DMS79 treated with DMSO at 0.1 percent for 48 hours (cell line): Measurements from ENCODE around the gene IGF1R.

ENCODE experiments used
- DNase-seq: peaks from one replicate; lab custom pipeline; 2025; lab: John Stamatoyannopoulos, UW

The IGF1R gene

DNA sequence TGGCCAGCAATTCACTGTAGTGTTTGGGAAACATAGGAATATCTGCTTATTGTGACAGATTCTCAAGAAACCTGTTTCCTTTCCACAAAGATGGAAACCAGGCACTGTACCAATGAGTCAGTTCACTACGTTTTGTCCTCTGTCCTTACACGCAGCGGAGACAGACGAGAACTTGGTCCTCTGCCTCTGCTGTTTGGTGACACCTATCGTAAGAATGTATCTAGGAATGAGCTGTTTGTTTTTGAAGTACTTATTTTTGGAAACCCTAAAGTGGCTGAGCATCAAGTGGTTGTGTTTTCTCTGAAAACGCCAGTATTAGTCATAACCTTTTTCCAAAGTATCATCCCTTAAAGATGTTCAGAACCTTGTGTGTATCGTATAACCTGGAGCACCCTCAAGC is 266.3 kb downstream of the IGF1R start:
- no peak for DNase-seq

DNA sequence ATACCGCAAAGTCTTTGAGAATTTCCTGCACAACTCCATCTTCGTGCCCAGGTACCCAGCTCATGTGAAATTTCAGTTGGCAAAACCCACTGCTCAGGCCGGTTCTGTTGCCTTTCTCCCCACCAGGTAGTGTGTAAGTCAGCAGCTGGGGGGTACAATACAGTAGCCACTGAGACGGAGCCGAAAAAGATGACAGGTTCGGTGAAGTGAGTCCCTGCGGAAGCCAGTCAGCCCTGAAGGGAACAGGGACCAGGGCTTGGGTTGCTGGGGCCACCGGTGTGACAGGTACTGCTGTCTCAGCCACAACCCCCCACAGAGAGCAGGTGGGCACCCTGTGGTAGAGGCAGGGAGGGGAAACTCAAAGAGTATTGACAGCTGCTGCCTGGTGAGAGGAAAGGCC is 268.5 kb downstream of the IGF1R start:
- DNase-seq = no peak

- no peak for DNase-seq
Observed at GRCh38 chr15:98917417-98917816, 269.1 kb downstream of the IGF1R start.

DNA sequence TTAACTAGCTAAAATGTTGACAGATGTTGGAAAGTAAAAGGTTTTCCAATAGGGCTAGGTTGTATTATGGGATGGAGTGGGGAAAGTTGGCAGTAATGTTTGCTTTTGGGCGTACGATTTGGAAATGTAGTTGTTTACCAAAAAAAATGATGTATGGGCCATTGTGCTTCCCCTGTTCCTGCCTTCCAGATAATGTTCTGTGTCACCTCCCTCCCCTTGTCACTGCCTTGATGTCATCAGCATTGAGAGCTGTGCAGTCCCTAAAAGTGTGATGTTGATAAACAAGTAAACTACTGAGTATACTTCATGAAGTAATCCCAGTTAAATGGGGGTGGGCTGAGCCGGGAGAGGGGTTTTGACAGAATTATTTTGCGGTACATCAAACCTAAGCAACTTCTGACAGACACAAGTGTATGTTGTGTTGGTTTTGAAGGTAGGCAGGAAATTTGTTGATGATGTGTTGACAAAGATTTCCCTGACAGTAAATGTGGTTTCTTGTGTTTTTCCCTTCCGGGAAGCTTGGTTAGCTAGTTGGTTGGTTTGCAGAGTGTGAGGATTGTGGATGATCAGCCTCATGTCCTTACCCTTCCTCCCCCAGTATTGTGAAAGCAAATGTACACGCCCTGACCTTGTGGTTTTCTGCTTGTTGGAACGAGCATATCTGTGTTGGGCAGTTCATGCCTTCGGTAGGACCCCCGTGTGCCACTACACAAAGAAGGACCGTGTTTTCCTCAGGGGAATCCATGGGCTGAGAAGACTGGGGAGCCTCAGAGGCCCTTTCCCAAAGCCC is 271.9 kb downstream of the IGF1R start:
- no peak for DNase-seq

DNA sequence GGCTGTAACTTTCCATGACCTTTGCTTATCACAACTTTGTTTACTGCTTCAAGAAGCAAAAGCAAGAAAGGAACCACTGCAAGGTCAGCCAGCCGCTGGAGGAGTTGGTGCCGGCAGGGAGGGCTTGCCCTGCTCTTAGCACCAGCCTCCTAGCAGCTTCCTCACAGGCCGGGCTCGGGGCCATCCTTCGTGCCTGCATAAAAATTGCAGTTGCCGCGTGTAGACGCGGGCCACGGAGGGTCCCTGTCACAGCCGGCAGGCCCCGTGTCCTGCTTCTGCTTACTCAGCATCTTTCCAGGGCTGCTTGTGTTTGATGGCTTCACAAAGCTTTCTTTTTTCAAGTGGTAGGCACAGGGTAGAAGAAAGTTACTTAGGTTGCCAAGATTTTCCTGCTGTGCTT is 274.8 kb downstream of the IGF1R start:
- no peak for DNase-seq

GRCh38 chr15:98923579-98923978 is 275.2 kb downstream of the IGF1R start:
- no peak for DNase-seq

DNA sequence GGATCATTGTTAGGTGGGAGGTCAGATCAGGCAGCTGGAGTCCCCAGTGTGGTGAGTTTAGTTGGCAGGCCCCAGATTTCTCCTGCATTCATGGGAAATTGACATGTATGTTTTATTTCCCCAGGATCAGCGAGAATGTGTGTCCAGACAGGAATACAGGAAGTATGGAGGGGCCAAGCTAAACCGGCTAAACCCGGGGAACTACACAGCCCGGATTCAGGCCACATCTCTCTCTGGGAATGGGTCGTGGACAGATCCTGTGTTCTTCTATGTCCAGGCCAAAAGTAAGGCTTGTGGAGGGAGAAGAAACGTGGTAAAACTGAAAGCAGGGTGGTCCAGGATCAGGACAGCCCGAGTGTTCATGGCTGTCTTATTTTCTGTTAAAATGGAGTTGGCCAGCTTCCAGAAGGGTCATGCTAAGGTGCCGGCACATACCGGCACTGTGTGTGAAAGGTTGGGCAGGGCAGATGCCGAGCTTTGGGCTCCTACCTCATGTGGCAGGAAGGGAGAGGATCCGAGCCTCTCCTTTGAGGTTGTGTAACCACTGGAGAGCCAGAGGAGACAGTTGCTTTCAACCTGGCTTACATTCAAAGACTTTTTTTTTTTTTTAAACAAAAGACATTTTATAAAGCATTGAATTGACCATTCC is 276.2 kb downstream of the IGF1R start:
- no peak for DNase-seq

DNA sequence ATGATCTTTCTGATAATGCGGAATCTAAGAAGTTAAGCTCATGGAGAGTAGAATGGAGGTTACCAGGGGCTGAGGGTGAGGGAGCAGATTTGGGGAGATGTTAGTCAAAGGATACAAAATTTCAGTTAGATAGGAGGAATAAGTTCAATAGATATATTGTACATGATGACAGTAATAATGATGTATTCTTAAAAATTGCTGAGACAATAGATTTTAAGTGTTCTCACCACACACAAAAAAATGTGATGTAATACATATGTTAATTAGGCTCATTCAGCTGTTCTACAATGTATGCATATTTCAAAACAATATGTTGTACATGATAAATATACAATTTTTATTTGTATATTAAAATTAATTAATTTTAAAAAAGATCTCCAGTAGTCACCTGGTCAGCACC is 277.9 kb downstream of the IGF1R start:
- DNase-seq = no peak

DNA sequence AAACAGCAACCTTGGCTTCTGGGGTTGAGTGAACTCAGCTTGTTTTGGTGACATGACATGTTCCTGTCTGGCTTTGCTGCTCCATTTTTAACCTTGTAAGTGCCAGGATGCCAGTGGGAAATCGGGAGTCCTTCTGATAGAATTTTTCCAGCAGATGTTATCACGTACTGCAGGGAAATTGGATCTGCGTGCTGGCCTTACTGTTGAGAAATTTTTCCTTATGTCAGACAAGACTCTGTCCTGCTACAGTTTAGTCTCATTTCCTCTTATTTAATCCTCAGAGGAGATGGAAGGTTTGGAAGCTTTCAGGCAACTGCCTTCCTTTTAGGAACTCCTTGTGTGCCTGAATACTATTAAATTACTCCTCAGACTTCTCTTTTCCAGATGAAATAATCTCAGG is 278.7 kb downstream of the IGF1R start:
- no peak for DNase-seq

GRCh38 chr15:98927996-98928395 is 279.7 kb downstream of the IGF1R start:
- DNase-seq = no peak

- DNase-seq = no peak
Observed at GRCh38 chr15:98930576-98930975, 282.2 kb downstream of the IGF1R start.

DNA sequence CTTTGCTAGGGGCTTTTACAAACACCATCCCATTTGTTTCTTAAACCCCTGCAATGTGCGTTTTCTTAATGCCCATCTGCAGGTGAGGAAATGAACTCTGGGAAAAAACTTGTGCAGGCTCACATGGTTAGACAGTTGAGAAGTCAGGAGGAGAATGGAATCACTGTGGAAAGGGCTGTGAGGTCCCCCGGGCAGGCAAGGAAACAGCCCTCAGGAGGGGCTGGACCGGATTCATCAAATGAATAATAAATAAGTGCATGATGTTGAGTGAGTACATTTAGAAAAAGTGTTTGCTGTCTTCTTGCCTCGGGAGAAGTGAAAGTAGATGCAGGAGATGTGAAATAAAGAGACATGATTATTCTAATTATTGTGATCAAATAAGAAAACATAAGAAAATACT is 282.7 kb downstream of the IGF1R start:
- DNase-seq = no peak

DNA sequence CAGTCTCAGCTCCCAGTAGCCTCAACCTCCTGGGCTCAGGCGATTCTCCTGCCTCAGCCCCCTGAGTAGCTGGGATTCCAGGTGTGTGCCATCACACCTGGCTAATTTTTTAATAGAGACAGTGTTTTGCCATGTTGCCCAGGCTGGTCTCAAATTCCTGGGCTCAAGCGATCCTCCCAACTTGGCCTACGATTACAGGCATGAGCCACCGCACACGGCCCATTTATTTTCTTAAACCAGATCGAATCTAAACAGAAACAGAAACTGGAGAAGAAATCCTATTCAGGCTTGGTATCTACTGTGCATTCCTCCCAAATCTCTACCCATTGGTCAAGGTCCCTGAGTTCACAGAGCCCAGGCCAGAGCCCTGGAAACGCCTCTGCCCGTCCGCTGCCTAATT is 285.1 kb downstream of the IGF1R start:
- no peak for DNase-seq

GRCh38 chr15:98935736-98936135 is 287.4 kb downstream of the IGF1R start:
- DNase-seq = no peak

- no peak for DNase-seq
Observed at GRCh38 chr15:98937413-98938104, 289.2 kb downstream of the IGF1R start.

DNA sequence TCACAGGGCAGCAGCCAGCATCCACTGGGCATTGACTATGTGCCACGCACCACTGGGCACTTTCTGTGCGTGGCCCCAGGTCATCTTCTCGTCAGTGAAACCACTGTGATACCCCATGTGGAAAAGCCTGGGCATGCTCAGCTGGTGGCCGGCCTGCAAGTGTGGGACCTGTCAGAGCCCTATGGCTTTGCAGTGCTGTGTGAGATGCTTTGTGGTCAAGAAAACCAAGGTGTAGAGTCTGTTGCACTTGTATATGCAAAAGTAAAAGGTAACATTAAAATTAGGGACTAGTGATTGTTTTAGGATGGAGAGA is 289.7 kb downstream of the IGF1R start:
- no peak for DNase-seq

- DNase-seq = no peak
Observed at GRCh38 chr15:98938799-98939198, 290.5 kb downstream of the IGF1R start.

DNA sequence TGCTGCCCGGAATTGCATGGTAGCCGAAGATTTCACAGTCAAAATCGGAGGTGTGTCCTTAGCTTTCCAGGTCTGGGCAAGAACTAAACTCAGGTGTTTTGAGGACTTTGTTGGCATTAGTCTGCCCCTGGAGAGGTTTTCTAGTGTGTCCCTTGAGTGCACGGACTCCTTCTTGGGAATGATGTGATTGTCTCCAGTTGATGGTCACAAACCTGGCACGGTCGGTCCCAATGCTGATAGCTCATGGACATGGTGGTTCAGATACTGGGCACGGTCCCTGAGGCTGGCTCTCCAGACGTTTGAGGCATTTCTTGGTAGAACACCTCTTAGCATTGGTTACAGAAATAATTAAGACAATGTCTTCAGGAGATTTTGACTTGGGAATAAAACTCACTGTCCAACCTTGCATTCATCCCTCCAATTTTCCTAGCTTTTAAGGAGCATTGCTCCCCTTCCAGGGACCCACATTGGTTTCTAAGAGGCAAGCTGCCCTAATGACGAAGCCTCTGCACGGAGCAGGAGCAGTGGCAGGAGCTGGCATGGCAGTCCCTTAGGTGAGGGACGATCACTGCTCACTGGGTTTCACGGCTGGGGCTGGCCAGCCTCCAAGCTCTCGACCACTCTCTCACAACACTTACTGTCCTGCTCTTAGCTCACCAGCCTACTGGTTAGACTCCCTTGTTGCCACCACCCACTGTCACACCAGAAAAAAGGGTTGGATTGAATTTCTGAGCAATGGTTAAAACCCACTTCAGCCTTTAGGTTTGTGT is 291.2 kb downstream of the IGF1R start:
- peak; percentile 34 for DNase-seq

- peak; percentile 60 for DNase-seq
Observed at GRCh38 chr15:98941595-98942255, 293.4 kb downstream of the IGF1R start.

- no peak for DNase-seq
Observed at GRCh38 chr15:98942431-98942830, 294.1 kb downstream of the IGF1R start.

DNA sequence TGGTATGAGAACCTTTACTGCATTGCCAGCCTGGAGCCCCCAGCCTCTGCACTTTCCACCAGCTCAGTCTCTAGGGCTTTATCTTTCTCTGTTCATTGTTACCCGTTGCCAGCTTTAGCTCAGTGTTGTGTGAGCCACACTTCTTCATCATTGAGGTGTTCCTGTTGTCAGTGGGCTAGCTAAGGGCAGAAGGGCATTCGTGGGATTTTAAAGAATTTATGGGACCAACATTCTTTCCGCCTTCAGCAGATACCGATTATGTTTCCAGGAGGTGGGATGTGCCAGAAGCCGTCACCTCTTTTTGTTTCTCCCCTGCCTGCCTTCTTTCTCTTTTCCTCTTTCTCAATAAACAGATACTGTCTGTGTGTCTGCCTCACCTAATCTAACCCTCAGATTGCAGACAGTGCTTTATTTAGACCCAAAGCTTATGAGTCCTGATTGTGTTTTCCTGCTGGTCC is 294.7 kb downstream of the IGF1R start:
- no peak for DNase-seq

GRCh38 chr15:98943601-98944151 is 295.3 kb downstream of the IGF1R start:
- peak; percentile 20 for DNase-seq
